GM03348 (cell line): ENCODE measurements around the gene PDZD2.

ENCODE experiments used
- DNase-seq: peaks from one replicate; pipeline ENCODE4 v3.0.0; 2012; ENCODE audit warnings: low spot score

Gene PDZD2

DNA sequence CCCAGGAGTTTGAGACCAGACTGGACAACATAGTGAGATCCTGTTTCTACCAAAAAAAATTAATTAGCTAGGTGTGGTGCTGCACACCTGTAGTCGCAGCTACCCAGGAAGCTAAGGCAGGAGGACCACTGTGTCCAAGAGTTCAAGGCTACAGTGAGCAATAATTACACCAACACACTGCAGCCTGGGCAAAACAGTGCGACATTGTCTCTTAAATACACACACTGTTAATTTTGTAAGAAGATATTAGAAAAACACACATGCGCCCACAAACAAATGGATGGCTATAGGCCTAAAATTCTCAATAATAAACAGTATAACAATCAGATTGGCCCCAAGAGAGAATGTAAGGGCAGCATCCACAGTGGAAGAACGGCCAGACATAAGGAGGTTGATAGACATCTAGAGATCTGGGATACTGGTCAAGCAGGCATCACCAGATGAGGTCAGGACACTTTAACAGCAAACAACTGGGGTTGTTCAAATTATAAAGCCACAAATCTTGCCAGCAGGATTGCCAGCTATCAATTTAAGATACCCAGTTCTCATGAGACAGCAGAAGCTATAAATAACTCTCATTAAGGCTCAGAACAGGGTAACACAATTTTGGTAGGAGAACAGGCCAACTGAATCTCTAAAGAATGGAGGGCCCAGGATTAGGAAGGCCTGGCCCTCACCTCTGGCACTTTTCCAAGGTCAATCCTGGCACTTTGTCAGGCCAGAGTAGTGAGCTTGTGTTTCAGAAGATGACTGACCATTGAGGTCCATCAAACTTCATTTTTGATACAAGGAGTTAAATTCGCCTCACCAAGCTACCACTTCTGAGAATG lies 505.7 kb downstream of the PDZD2 start:
- DNase-seq, result no peak

DNA sequence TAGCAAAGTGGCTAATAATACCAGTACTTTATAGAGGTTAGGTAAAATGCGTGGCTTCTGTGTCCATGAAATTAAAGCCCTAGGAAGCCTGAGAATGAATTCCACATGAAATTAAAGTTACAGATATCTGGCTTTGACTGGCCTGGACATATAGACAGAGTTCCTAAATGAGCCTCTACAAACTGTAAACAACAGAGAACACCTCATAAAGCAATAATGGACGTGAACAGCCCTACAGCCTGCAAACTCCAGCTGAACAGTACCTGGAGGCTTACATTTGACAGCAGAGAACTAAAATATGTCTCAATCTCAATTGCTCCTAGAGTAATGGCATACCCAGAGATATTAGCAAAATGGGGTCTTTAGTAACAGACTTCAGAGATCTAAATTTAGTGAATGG lies 506.4 kb downstream of the PDZD2 start:
- no peak for DNase-seq

DNA sequence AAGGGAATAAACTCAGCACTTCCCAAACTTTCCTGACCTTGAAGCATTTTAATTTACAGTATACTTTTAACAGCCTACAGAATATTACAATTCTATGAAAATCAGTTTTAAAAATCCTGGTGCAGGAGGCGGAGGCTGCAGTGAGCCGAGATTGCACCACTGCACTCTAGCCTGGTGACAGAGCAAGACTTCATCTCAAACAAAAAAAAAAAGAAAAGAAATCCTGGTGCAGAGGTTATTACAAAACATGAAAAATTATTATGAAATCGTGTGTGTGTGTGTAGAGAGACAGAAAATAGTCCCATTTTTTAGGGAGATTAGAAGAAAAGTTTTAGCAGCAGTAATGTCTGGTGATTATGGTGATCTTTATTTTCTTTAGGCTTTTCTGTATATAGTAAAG lies 508.3 kb downstream of the PDZD2 start:
- no peak for DNase-seq

DNA sequence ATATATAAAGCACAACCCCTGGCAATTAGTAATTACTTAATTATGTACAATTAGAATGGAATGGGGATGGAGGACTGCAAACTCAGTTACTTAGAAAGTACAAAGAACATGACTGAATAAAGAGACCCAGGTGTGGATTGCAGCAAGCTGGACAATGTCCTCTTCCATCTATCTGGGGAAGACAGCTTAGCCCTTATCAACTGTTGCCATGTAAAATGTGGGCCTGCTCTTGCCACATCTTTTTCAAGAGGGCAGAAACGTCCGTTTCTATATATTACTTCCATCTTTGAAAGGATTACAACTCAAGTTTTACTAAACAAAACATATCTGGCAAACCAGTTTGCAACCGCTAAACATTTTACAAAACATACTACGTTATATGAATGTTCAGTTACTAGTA lies 509.0 kb downstream of the PDZD2 start:
- no peak for DNase-seq

DNA sequence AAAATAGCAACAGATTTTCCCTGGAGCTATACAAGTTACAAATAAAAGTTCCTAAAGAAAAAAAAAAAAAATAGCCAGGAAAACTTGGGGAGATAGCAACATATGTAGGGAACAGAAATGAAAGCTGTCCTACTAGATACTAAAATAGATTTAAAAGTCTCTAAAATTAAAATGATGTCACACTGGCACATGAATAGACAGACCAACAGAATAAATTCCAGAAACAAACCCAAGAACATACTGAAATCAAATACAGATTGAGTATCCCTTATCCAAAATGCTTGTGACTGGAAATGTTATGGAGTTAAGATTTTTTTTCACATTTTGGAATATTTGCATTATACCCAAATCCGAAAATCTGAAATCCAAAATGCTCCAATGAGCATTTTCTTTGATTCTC lies 511.4 kb downstream of the PDZD2 start:
- DNase-seq, result no peak

DNA sequence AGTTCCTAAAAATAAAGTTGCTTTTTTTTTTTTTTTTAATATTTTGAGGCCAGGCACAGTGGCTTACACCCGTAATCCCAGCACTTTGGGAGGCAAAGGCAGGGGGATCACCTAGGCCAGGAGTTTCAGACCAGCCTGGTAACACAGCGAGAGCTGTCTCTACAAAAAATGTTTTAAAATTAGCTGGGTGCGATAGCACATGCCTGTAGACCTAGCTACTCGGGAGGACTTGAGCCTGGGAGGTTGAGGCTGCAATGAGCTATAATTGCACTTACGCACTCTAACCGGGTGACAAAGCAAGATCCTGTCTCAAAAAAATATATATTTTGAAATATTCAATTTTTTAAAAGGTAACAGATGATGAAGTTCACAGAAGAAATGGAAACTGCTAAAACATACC lies 512.3 kb downstream of the PDZD2 start:
- no peak for DNase-seq

DNA sequence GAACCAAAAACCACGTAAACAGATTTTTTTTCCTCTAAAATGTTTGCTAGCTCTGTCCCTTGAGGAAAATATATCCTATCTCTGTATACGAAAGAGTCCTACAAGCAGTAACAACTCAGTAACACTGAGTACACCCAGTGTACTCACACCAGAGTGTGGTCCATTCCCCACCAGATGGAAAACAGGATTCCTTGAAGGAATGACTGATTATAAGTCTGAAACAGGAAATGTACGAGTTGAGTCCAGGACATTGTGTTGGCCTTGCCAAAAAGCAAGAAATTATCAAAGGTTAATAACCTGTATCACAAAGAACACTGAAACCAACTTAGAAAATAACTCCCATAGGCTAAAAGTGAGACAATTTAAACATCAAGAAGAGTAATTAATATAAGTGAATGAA lies 514.8 kb downstream of the PDZD2 start:
- DNase-seq, result peak; percentile 17

DNA sequence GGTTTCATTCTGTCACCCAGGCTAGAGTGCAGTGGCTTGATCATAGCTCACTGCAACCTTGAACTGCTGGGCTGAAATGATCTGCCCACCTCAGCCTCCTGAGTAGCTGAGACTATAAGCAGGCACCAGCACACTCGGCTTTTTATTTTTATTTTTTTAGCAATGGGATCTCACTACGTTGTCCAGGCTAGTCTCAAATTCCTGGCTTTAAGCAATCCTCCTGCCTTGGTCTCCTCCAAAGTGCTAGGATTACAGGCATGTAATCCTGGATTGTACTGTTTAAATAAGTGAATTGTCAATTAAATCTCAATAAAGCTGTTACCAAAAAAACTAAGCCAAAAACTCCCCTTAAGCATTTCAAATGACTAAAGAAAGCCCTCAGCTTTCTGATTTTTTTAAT lies 516.3 kb downstream of the PDZD2 start:
- no peak for DNase-seq

DNA sequence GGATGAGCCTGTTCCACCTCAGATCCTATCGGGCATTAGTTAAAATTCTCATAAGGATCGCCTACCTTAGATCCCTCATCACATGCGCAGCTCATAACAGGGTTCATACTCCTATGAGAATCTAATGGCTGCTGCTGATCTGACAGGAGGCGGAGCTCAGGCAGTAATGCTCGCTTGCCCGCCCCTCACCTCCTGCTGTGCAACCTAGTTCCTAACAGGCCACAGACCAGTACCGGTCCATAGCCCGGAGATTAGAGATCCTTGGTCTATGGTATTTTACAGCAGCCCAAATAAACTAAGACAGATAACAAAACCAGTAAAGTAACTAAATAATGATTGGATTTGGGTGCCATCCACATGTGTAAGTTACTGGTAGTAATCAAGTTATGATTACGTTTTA lies 517.7 kb downstream of the PDZD2 start:
- DNase-seq, result no peak

DNA sequence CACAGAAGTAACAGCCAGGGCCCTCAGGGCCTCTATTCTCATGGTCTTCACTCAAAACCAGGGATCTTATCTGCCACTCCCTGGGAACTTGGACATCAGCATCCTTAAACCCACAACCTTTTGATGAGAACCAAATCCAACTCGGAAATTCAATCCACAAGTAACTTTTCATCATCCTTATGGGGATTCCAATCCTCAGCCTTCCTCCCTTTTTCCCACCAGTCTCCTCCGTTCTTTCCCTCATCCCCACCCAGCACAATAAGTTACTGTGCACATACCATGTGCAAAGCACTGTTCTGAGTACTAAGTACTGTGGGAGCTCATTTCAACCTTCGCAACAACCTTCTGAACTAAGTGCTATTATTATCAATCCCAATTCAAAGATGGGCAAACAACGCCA lies 518.1 kb downstream of the PDZD2 start:
- DNase-seq, result no peak

DNA sequence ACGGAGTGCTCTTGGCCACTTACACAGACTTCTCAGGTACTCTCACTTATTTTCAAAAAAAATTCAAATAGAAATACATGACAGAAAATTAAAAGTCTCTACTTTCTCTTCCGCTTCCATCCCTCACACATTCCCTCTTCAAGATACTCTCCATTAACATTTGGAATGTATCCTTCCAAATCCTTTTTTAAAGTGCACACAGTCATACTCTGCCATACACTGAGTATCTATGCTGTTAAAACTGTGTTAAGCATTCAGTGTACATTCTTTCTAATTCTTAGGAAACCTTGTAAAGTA lies 519.7 kb downstream of the PDZD2 start:
- DNase-seq, result no peak

DNA sequence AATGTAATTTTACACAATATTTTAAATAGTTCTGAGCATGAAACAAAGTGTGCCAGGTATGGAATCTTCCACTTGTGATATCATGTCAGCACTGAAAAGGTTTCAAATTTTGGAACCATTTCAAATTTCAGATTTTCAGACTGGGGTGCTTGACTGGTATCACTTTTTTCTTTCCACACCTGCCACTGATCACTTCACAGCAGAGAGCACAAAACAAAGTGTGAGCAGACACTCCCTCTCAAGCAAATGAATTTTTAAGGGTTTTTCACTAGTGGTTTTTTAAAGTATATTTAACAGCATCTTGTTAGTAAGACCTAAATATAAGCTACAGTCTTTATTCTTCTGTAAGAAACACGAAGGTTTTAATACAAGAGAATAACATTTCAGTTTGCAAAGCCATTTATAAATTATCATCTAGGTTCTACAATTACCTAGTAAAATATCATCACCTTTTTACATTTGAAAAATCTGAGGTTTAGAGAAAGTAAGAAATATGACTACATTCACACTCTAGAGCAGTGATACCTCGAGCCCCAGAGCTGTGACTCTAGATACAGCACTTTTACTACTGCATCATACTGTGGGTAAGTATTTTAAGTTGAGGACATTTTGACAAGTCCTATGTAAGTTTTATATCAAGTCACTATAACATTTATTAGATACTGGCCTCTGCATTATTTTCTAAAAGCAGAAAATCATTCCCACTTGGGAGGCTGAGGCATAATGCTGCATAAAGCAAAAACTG lies 520.6 kb downstream of the PDZD2 start:
- DNase-seq, result no peak

DNA sequence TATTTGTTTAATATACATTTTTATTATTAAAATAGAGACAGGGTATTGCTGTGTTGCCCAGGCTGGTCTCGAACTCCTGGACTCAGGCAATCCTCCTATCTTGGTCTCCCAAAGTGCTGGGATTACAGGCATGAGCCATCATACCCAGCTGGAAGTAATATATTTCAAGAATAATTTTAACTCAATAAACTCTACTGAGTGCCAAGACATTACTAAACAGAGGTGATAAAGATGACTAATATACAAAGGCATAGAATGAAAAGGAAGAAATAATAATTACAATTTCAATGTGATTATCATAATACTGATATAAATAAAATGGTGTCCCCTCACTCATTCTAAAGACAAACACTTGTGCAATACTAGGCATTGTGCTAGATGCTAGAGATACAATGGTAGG lies 521.3 kb downstream of the PDZD2 start:
- DNase-seq, result peak; percentile 12
